Neural progenitor cell (in vitro differentiated cells): Measurements from ENCODE around the gene LEMD3.

Source experiments
- CTCF ChIP-seq: fragments of 200-600 bp; sonication (generic); IDR thresholded peaks from 2 replicates; pipeline ENCODE4 v1.5.1; 2017; ENCODE audit warnings: antibody characterized with exemption, mild to moderate bottlenecking
- EZH2phosphoT487 ChIP-seq: fragments of 200-600 bp; sonication (generic); IDR thresholded peaks from 2 replicates; pipeline ENCODE4 v1.6.1; 2017; ENCODE audit warnings: antibody characterized with exemption

- no peak for TF ChIP-seq CTCF
- TF ChIP-seq EZH2phosphoT487, result no peak
Measured at GRCh38 chr12:65121956-65122469, 47.4 kb upstream of the LEMD3 start.
